HG03442 (cell line): ENCODE data around the gene CDH9.
"Not testable (repeated sequence)": the region's sequence is repeated elsewhere in the genome, so short reads cannot be mapped to it uniquely, and the experiment has no call there.

ENCODE experiments used
- ATAC-seq: cut with Tn5 transposase; IDR thresholded peaks from one replicate; pipeline ENCODE4 v1.9.1; 2021; ENCODE audit warnings: mild to moderate bottlenecking, moderate library complexity; ENCODE audit not compliant: unreplicated experiment

The CDH9 gene

DNA sequence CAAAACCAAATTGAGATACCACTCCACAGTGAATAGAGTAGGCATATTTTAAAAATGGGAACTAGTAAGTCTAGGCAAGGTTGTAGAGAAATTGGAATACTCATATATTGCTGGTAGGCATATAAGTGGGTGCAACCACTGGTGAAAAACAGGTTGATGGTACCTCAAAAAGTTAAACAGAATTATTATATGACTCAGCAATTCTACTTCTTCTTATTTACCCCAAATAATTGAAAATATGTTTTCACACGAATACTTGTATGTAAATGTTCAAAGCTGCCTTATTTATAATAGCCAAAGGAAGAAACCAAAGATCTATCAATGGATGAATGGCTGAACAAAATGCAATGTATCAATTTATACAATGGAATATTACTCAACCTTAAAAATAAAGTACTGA lies 79.1 kb downstream of the CDH9 start:
- no peak for ATAC-seq

DNA sequence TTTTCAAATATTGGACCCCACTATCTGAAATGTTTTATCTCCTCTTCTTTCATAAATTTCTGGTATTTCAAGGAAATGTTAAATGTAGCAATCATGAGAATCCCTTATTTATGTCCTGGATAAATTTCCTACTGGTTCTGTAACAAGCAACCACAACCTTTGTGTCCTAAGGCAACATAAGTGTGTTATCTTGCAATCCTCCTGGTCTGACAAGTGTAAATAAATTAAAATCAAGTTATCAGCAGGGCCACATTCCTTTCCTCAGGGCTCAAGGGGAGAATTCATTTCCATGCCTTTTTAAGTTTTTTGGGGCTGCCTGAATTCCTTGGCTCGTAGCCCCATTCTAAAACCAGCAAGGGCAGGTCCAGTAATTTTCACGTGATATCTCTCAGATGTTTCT lies 83.2 kb downstream of the CDH9 start:
- no peak for ATAC-seq

DNA sequence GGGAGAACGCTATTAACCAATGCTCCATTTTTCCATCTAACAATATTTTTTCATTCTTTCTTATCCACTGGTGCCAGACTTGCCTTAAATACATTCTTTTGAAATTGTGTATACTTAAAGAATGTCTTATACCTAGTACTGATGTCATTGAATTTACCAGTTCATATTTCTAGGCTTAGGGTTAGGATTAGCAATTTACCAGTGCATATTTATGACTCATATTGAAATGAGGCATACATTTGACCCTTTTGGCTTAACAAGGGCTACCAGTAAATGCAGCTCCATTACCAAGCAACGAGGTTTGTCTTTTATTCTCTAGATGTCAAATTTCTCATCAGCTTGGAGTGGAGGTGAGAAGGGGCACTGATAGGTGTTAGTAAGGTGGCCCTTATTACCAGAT lies 89.5 kb downstream of the CDH9 start:
- no peak for ATAC-seq

DNA sequence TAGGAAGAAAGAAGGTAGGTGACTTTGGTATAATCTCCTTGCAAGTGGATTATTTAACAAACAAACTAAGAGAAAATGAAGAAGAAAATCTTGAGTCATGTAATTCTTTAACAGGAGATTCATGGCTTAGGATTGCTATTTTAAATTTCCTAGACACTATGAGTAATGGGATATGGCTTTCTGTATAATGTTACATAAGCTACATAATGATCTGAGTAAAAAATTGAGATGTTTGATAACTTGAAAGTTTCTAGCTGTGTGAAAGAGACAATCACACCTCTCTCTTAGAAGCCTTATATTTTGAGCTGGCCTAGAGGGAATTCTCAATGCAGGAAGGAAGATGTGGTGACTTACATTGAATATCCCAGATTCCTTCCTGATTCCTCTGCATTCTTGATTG lies 92.5 kb downstream of the CDH9 start:
- ATAC-seq, result no peak

DNA sequence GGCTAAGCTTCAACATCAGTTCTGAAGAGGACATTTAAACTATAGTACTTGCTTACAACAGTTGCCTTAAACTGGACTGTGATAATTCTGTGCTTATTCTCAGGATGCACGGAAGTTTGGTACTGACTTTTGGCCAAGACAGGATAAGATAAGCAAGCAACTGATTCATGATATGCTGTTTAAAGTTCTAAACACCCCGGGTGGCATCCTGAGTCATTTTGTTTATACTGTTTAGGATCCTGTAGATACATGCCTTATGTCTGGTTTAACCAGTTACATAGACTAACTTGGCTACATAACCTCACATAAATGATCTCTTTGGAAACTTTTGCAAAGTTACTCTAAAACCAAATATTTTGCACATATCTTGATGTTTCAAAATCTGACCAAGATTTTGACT lies 95.9 kb downstream of the CDH9 start:
- no peak for ATAC-seq

DNA sequence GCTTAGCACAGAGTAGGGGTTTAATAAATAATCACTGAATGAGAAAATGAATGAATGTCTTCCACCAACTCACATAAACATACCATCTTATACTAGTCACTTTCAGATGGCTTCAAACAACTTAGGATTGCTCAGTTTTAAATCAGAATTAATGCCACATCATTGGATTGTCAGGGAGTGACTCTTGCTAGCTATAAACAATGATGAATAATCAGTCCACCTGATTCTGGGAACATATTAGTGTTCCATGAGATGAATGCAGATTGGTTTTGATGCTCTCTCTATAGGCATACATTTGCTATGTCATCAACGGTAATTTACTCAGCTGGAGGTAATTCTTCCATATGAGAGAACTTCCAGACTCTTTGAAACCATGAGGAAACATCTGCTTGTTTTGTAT lies 97.4 kb downstream of the CDH9 start:
- no peak for ATAC-seq

DNA sequence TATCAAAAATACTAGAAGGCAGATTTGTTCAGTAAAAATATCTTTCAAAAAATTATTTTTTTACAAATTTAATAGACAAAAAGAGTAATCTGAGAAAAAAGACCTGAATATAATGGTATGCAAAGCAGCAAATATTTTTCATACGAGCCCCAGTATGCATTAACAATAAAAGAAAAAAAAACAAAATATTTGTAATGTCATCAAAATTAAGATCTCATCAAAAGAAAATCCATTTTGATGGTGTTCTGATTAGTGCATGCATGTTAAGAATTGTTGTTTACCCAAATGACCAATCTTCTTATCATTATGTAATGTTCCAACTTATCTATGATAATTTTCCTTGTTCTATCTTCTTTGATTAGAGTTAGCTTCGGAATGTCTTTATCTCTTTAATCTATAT lies 106.1 kb downstream of the CDH9 start:
- ATAC-seq, result no peak

DNA sequence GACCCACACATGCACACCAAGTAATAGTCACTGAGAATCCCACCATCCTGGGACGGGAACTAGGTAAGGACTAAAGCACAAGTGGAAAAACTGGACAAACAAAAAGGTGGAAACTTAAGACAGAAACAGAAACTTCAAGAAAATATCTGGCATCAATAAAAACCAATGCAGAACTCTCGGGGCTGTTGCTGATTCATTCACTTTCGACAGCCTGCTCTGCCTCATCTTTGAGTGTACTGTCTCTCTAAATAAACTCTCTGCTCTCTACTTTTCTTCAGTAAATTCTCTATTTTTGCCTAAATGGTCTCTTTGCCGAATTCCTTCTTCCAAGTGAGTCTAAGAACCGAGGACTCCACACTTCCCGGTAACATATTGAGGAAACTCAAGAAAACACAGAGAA lies 116.9 kb downstream of the CDH9 start:
- ATAC-seq, result no peak

DNA sequence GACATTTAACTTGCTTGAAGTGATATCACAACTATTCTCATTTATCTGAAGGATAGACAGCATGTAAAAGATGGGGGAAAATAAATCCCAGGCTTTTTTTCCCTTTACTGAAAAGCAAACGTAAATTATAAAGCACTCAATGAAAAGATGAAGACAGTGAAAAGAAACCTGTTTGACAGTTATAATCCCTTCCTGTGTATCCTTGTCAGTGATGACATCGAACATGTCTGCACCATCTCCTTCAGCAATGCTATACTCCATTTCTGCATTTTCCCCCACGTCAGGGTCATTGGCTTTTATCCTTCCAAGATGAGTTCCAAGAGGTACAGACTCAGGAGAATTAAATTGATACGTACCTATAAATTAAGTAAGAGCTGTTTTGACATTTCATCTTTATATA lies 134.9 kb downstream of the CDH9 start:
- ATAC-seq, result no peak

DNA sequence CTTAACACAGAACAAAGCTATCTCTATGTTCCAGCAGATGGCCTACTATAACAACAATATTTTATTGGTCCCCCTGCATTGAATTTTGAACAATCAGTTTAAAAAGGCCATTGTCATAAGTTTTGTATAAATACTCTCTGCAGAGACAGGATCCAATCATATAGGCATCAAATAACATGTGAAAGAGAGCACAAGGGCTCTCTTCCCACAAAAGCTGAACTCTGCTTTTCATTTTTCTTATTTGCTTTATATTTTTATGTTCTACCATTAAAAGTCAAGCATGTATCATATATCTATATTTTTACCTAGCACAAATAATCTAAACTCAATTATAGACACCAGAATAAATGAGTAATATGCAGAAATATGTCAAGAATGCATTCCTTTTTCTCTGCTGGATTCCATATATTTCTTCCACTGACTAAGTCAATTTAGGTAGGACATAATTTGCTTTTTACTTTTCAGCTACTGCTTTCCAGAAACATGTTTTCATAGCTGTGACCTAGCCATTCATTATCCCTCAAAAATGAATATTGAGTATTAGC lies 143.6 kb downstream of the CDH9 start:
- no peak for ATAC-seq

DNA sequence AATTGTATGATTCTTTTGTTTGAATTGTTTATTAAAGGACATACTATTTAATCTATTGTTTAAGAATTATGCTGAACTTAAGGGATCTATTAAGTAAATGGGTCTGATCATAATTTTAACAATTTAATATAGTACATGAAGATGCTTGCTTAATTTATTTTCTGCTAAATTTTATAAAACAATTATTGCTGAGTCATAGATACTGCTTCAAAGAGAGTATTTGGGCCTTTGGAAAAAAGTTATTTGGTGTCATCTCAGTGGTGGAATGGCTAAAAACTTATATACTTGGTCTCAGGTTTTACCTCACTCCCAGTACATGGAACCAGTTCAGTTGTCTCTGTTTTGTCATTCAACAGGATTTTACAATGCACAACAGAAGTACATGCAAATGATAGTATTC lies 145.3 kb downstream of the CDH9 start:
- no peak for ATAC-seq

DNA sequence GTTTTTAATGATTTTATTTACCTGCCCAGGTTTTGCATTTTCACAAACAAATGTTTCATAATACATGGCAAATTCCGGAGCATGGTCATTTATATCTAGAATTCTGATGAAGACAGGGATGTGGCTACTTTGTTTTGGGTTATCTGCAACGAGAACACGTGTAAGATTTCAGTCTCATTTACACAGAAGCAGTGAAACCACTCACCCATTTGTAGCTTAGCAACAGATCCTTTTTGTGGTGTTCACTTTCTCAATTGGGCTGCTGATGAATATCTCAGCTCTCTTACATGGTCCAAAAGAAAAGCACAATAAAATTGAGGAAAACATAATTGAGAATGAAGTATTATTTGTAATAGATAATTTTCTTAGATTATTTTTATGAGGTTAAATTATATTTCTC lies 148.6 kb downstream of the CDH9 start:
- no peak for ATAC-seq

DNA sequence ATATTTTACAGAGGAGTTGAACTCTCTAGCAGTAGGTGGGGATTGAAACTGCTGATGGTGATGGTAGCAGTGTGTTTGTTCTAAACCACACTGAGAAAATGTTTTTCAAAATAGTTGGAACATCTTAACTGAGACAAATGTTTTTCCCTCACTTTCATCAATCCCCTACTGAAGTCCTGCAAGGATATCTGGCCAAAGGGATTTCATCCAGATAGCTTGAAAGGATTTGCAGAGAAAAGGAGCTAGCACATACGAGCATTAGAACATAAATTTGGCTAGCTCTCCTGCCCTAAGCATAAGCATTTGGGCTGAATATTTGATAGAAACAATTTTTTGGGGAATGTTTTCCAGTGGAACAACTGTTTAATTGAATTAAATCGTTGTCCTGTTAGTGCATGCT lies 153.9 kb downstream of the CDH9 start:
- ATAC-seq, result no peak

DNA sequence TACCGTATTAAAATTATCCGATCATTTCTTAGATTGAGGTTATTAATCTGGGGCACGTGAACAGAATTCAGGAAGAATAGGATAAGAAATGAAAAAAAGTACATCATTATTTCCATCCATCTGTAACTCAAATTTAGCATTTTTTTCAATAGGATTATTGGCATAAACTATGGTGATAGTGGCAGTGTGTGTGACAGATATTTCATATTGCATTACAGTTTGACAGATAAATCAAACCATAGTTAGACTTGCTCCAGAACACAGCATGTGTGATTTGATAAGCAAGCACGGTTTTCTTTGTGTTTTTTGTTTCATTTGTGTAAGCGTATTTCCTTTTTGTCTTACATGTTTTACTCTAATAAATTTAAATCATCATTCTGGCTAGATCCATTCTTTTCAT lies 155.0 kb downstream of the CDH9 start:
- no peak for ATAC-seq

DNA sequence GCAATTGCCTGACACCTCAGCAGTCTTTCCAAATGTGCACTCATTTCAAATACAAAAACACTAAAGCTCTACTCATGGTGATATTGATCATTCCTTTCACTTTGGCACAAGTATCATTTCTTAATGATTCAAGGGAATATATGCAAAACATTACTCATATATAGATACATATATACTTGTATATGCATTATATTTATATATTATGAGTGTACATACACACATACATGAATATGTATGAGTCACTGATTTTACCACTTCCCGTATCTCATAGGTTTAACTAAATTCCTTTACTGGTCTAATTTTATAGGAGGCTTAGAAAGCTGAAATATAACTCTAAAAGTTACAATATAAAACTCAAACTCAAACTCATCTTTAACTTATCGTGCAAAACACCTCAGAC lies 156.5 kb downstream of the CDH9 start:
- ATAC-seq, result no peak

DNA sequence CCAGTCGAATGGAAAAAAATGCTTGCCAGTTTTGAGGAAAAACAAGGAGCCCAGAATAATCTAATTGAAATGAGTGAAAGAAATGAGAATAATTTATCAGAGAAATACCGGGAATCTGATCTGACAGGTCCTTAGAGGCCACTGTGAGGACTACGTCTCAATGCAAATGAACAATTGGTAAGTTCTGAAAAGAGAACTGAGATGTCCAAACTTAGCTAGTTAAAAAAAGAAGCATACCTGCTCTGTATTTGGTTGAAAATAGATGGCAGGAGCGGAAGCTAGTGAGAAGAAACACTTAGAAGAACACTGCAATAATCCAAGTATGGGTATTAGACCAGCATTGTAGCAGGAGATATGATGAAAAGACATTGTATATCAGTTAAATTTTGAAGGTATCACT lies 161.2 kb downstream of the CDH9 start:
- ATAC-seq, result no peak

DNA sequence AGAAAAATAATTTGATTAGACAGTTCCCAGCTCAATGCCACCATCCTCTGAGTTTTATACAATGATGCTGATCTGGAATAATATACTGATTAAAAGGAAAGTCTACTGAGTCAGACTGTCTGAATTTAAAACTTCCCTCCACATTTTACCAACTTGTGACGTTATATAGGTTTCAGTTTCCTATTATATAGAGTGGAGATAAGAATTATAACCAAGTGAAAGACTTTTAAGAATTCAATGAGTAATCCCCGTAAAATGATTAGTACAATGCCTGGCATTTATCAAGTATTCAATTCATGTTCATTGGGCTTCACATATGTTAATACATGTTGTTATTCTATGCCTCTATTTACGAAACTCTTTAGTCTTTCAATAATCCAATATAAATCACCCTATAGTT lies 166.0 kb downstream of the CDH9 start:
- ATAC-seq, result no peak

DNA sequence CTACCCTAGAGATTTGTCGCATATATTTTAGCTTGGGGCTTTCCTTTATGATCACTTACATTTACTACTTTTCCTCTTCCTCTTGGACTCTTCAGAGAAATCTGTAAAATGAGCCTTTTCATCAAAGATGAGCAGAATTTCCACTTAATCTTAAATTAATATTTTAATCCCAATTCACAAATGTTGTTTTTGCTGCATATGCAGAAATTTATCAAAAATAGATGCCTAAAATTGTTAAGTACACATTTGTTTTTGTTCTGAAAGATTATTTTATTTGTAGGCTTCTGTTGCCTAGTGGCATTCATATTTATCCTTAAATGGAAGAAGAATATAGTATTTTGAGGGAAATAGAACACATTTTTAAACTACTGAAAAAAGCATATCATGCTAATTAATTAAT lies 168.6 kb downstream of the CDH9 start:
- ATAC-seq, result no peak

DNA sequence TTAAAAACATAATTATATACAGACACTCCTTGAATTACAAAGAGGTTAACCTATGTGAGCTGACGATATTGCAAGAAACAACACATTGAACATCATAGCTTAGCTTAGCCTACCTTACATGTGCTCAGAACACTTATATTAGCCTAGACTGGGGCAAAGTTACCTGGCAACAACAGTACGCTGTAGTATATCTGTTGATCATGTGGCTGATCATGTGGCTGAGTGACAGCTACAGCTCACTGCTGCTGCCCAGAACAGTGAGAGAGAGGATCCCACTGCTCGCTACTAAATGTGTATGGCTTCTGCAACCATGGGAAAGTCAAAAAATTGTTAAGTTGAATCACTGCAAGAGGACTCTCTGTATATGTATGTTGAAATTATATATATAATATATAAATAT lies 169.9 kb downstream of the CDH9 start:
- no peak for ATAC-seq

DNA sequence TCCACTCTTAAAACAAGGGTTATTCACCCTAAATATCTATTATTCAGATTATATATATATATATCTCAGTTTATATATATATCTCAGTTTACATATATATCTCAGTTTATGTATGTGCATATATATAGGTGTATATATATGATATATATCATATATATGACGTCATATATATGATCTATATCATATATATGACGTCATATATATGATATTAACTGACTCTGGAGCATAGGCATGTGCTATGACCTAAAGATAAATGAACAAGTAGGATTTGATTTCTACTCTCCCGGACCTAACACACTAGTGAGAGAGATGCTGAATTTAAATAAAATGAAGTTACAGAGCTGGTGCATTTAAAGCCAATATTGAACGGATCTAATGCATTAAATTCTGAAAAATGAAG lies 174.3 kb downstream of the CDH9 start:
- no peak for ATAC-seq

DNA sequence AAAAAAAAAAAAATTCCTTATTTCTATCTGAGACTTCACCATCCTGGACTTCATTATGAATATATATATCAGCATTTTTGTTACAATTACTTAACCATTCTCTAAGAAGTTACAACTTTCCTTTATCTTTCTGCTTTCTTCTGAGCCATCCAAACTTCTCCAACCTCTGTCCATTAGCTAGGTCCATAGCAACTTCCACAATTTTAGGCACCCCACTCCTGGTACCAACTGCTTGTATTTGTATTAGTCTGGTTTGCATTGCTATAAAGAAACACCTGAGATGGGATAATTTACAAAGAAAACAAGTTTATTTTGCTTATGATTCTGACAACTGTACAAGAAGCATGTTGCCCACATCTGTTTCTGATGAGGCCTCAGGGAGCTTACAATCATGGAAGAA lies 182.1 kb downstream of the CDH9 start:
- no peak for ATAC-seq

DNA sequence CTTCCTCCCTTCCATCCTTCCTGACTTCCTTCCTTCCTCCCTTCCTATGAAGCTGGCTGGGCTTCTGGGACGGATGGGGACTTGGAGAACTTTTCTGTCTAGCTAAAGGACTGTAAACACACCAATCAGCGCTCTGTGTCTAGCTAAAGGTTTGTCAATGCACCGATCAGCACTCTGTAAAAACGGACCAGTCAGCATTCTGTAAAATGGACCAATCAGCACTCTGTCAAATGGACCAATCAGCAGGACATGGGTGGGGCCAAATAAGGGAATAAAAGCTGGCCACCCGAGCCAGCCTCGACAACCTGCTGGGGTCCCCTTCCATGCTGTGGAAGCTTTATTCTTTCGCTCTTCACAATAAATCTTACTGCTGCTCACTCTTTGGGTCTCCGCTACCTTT lies 185.9 kb downstream of the CDH9 start:
- not testable (repeated sequence) for ATAC-seq

DNA sequence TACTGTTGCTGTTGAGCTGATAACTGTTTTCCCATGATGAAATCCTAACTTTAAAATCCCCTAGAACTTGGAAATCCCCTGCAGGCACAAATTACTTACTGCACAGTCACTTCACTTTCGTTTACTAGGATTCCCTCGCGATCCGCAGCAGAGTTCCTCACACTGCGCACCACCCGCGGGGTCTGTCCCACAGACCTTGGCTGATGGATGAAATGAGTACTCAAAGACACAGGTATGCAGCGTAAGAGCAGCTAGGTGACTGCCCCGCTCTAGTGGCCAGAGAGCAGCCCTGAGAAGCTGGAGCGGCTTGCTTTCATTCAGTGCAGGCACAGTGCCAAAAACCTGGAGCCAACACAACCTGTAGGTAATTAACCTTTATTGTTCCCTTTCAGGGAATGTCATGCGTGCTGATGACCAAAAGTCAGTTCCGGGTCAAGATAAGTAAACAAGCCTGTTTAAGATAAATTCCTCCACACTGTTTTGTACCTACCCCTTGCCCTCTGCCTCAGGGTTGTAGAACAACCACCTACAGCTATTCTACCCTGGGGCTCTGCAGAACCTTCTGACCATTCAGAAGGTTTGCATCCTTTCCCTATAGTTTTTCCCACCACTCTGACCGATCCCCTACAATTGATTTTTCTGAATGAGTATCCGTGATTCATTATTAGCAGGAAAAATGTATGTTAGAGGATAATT lies 191.2 kb downstream of the CDH9 start:
- ATAC-seq, result no peak
